HepG2 (cell line): ENCODE measurements around the gene PIEZO1.

ENCODE experiments used
- DMAP1 ChIP-seq: IDR thresholded peaks from 2 replicates; pipeline ENCODE4 v1.6.1; 2016
- EP300 ChIP-seq, 3 experiments: sonication (generic) in 1 of 3; formaldehyde crosslinking in 1 of 3; IDR thresholded peaks; 2 replicates each; pipeline versions ENCODE4 v1.5.1 to v1.6.1; 2011 to 2020; ENCODE audit warnings: low read depth in 2 of 3, low read length in 2 of 3, borderline replicate concordance in 1 of 3, improper control_type of control experiment in 1 of 3, mild to moderate bottlenecking in 1 of 3, missing genetic modification reagents in 1 of 3, moderate library complexity in 1 of 3
- HNRNPUL1 ChIP-seq: fragments of 200-400 bp; formaldehyde crosslinking; IDR thresholded peaks from 2 replicates; pipeline ENCODE4 v1.6.1; 2017; ENCODE audit warnings: low read depth, mild to moderate bottlenecking, low read length, moderate library complexity
- KDM5A ChIP-seq: fragments of 200-600 bp; sonication (generic); IDR thresholded peaks from 2 replicates; pipeline ENCODE4 v1.7.0; 2018; ENCODE audit warnings: antibody characterized with exemption, mild to moderate bottlenecking, low read length, borderline replicate concordance
- PHF21A ChIP-seq: sonication (generic); formaldehyde crosslinking; IDR thresholded peaks from 2 replicates; pipeline ENCODE4 v1.5.0; 2020; ENCODE audit warnings: mild to moderate bottlenecking, missing genetic modification reagents
- POLR2AphosphoS2 ChIP-seq: IDR thresholded peaks from 2 replicates; pipeline ENCODE4 v1.6.1; 2011; ENCODE audit warnings: low read depth, low read length, improper control_type of control experiment
- TCF12 ChIP-seq, 2 experiments: fragments of 450-650 bp in 1 of 2; sonication (generic) in 1 of 2; formaldehyde crosslinking in 1 of 2; IDR thresholded peaks; 2 replicates each; pipeline versions ENCODE4 v1.6.1 to v1.8.0; 2017 to 2022; ENCODE audit warnings: antibody characterized with exemption in 1 of 2, mild to moderate bottlenecking in 1 of 2, missing genetic modification reagents in 1 of 2, moderate library complexity in 1 of 2
- YY1 ChIP-seq: IDR thresholded peaks from 2 replicates; pipeline ENCODE4 v1.6.1; 2011; ENCODE audit warnings: low read length, low read depth, moderate library complexity, mild to moderate bottlenecking; ENCODE audit not compliant: insufficient read depth, insufficient replicate concordance
- ZNF232 ChIP-seq: sonication (generic); formaldehyde crosslinking; IDR thresholded peaks from 2 replicates; pipeline ENCODE4 v1.4.0; 2020; ENCODE audit warnings: missing genetic modification reagents, borderline replicate concordance
- ZNF335 ChIP-seq: sonication (generic); formaldehyde crosslinking; IDR thresholded peaks from 2 replicates; pipeline ENCODE4 v1.4.0; 2020; ENCODE audit warnings: missing genetic modification reagents
- ZNF558 ChIP-seq: sonication (generic); formaldehyde crosslinking; IDR thresholded peaks from 2 replicates; pipeline ENCODE4 v1.9.0; 2022; ENCODE audit warnings: mild to moderate bottlenecking, missing genetic modification reagents, borderline replicate concordance
- TF ChIP-seq, protein P1 (sequence below): sonication (generic); formaldehyde crosslinking; IDR thresholded peaks from 2 replicates; pipeline ENCODE4 v1.4.0; 2020; ENCODE audit warnings: mild to moderate bottlenecking, missing genetic modification reagents
- TF ChIP-seq, protein P2 (sequence below): sonication (generic); formaldehyde crosslinking; IDR thresholded peaks from 2 replicates; pipeline ENCODE4 v1.8.0; 2022; ENCODE audit warnings: mild to moderate bottlenecking, missing genetic modification reagents

DNA sequence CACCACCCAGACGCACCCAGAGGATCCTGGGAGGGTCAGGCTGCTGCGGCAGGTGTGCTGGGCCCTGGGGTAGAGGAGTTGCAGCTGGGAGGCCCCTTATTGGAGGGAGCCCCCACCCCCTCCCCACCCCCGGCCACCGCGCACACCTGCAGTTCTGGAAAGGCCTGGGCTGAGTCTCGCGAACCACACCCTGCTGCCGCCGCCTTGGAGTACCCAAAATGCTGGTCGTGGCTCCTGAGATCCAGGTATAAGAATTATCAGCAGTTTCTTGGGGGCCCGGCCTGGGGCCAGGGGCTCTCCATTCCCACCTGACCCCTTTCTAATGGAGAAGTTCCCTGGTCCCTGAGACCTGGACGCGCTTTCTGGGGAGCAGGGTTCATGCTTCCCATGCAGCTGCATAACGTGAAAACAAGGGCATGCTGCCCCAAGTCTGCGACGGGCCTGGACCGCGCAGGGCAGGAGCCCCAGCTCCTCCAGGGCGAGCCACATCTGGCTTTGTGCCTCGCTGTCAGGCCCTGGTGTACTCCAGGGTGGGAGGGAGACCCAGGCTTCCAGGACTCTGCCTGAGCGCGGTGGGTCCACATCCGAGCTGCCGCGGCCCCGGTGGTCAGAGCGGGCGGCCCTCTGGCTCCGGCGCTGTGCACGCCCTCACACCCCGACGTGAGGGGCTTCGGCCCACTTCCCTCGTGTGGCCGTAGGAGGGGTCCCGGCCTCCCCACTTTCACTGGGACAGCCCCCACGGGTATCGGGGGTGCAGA, 91.4 kb downstream of the PIEZO1 start:
- no peak for TF ChIP-seq ZNF232
- no peak for TF ChIP-seq YY1
- TF ChIP-seq EP300 (IDR thresholded peaks at IDR 0.05; ENCODE audit: low read depth in 2 of 2, low read length in 2 of 2) = no peak
- TF ChIP-seq EP300 (CRISPR knock-in tag; IDR thresholded peaks at IDR 0.05; ENCODE audit: borderline replicate concordance) = no peak
- no peak for TF ChIP-seq POLR2AphosphoS2
- TF ChIP-seq ZNF558 (CRISPR knock-in tag) = no peak
- TF ChIP-seq, protein P1, sequence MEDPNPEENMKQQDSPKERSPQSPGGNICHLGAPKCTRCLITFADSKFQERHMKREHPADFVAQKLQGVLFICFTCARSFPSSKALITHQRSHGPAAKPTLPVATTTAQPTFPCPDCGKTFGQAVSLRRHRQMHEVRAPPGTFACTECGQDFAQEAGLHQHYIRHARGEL (CRISPR knock-in tag) = no peak
- TF ChIP-seq TCF12 (IDR thresholded peaks at IDR 0.05) = no peak
- no peak for TF ChIP-seq TCF12 (CRISPR knock-in tag; IDR thresholded peaks at IDR 0.05)
- no peak for TF ChIP-seq ZNF335 (CRISPR knock-in tag)
- no peak for TF ChIP-seq DMAP1 (CRISPR knock-in tag)
- no peak for TF ChIP-seq PHF21A (CRISPR knock-in tag)
- TF ChIP-seq HNRNPUL1 = no peak
- TF ChIP-seq KDM5A = no peak
- TF ChIP-seq, protein P2, sequence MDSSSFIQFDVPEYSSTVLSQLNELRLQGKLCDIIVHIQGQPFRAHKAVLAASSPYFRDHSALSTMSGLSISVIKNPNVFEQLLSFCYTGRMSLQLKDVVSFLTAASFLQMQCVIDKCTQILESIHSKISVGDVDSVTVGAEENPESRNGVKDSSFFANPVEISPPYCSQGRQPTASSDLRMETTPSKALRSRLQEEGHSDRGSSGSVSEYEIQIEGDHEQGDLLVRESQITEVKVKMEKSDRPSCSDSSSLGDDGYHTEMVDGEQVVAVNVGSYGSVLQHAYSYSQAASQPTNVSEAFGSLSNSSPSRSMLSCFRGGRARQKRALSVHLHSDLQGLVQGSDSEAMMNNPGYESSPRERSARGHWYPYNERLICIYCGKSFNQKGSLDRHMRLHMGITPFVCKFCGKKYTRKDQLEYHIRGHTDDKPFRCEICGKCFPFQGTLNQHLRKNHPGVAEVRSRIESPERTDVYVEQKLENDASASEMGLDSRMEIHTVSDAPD (CRISPR knock-in tag) = no peak
